Activated CD4-positive, alpha-beta T cell treated with anti-CD3 and anti-CD28 coated beads, Interleukin-2, amount 10 ng/mL, durations not matched to agents 7 days and 5 days (primary cell): Measurements from ENCODE around the gene GRB7. TPM values are rescaled to one million over a fixed set of nuclear protein-coding genes. Genes with fewer than 3 reads are reported as not detected.
A peak's percentile ranks its signal among the peaks of the same experiment; 100 is the strongest.
"Not testable (repeated sequence)": the region's sequence is repeated elsewhere in the genome, so short reads cannot be mapped to it uniquely, and the experiment has no call there.

Experiments used
- CTCF ChIA-PET: fragments of 350-600 bp; sonication (Branson Sonifier 250); formaldehyde crosslinking; loops from one replicate; lab custom pipeline; 2021; ENCODE audit warnings: antibody characterized with exemption; lab: Charles Lee
- POLR2A ChIA-PET: fragments of 350-600 bp; sonication (Branson Sonifier 250); formaldehyde crosslinking; loops from one replicate; lab custom pipeline; 2021; ENCODE audit warnings: antibody characterized with exemption; lab: Charles Lee
- DNase-seq: peaks from one replicate; pipeline ENCODE4 v3.0.0-alpha.2; 2020
- H3K27ac Mint-ChIP-seq: one replicate; pipeline ENCODE4 v1.8.0; 2021; ENCODE audit warnings: mild to moderate bottlenecking, moderate library complexity, mixed read lengths
- H3K27me3 Mint-ChIP-seq: one replicate; pipeline ENCODE4 v1.8.0; 2021; ENCODE audit warnings: mixed read lengths
- H3K36me3 Mint-ChIP-seq: one replicate; pipeline ENCODE4 v1.8.0; 2021; ENCODE audit warnings: low read depth, mixed read lengths
- H3K4me1 Mint-ChIP-seq: one replicate; pipeline ENCODE4 v1.8.0; 2021; ENCODE audit warnings: mixed read lengths
- H3K4me3 Mint-ChIP-seq: one replicate; pipeline ENCODE4 v1.8.0; 2021; ENCODE audit warnings: mild to moderate bottlenecking, moderate library complexity, mixed read lengths
- H3K9me3 Mint-ChIP-seq: one replicate; pipeline ENCODE4 v1.8.0; 2021; ENCODE audit warnings: mixed read lengths
- total RNA-seq, 2 experiments: library from RNA; stranded (reverse); gene quantifications; one replicate each; pipeline ENCODE4 v1.2.3, GENCODE V29; 2021

Gene GRB7
- total RNA-seq, 2 experiments from 2014 or later = 0.69 to 0.81 TPM

- Mint-ChIP-seq H3K4me1 (peaks cover 12% of the 10 kb centered on the region), H3K4me3 (no peak overlapping the region), H3K9me3 (no peaks in the 10 kb centered on the region), H3K36me3 (peaks cover 3% of the 10 kb centered on the region), H3K27ac (no peak overlapping the region), H3K27me3 (peaks cover 42% of the 10 kb centered on the region)
- ChIA-PET POLR2A (interaction anchor here (0.8 kb wide), 1 partner anchor 12 kb away, joined by 4 read pairs; no protein-coding TSS in a partner anchor), CTCF (interaction anchor here (1.4 kb wide), 1 partner anchor 36 kb away, joined by 3 read pairs; the partner anchor contains the start of gene TCAP)
- no peak for DNase-seq
Observed at GRCh38 chr17:39701784-39702422, 35.8 kb upstream of the GRB7 start.

GRCh38 chr17:39702901-39703893 lies 34.5 kb upstream of the GRB7 start:
- H3K4me3 Mint-ChIP-seq = no peak overlapping the region
- H3K36me3 Mint-ChIP-seq = peaks cover 3% of the 10 kb centered on the region
- H3K4me1 Mint-ChIP-seq = peaks cover 24% of the 10 kb centered on the region
- ChIA-PET POLR2A (interaction anchor here (0.5 kb wide), 1 partner anchor 15 kb away, joined by 6 read pairs; the partner anchor contains the start of gene PGAP3), CTCF (interaction anchor here (1.4 kb wide), 1 partner anchor 38 kb away, joined by 3 read pairs; the partner anchor contains the start of gene TCAP)
- DNase-seq = no peak
- peak overlapping the region; percentile 44 for H3K27ac Mint-ChIP-seq
- no peaks in the 10 kb centered on the region for H3K9me3 Mint-ChIP-seq
- H3K27me3 Mint-ChIP-seq = peaks cover 42% of the 10 kb centered on the region

GRCh38 chr17:39703913-39704312 lies 33.8 kb upstream of the GRB7 start:
- ChIA-PET CTCF (interaction anchor here (1.6 kb wide), 1 partner anchor 81 kb away, joined by 4 read pairs; no protein-coding TSS in a partner anchor), POLR2A (no interaction called here)
- peaks cover 40% of the 10 kb centered on the region for H3K27me3 Mint-ChIP-seq
- H3K36me3 Mint-ChIP-seq = peaks cover 2% of the 10 kb centered on the region
- peaks cover 27% of the 10 kb centered on the region for H3K4me1 Mint-ChIP-seq
- no peaks in the 10 kb centered on the region for H3K9me3 Mint-ChIP-seq
- no peak overlapping the region for H3K27ac Mint-ChIP-seq
- no peak for DNase-seq
- H3K4me3 Mint-ChIP-seq = no peak overlapping the region

- CTCF ChIA-PET = interaction anchor here (0.8 to 1.6 kb wide), 4 partner anchors 25 to 83 kb away, joined by 3 to 4 read pairs (median 4); no protein-coding TSS in a partner anchor
- no peak for DNase-seq
- Mint-ChIP-seq H3K27me3 (peaks cover 31% of the 10 kb centered on the region), H3K9me3 (no peaks in the 10 kb centered on the region), H3K4me1 (peaks cover 28% of the 10 kb centered on the region), H3K36me3 (no peaks in the 10 kb centered on the region), H3K4me3 (no peak overlapping the region), H3K27ac (no peak overlapping the region)
- POLR2A ChIA-PET = no interaction called here
Observed at GRCh38 chr17:39704821-39705551, 32.8 kb upstream of the GRB7 start.

GRCh38 chr17:39705786-39706348 lies 31.9 kb upstream of the GRB7 start:
- peaks cover 25% of the 10 kb centered on the region for H3K27me3 Mint-ChIP-seq
- no peak for DNase-seq
- H3K4me1 Mint-ChIP-seq = peaks cover 28% of the 10 kb centered on the region
- H3K9me3 Mint-ChIP-seq = no peaks in the 10 kb centered on the region
- POLR2A ChIA-PET = no interaction called here
- CTCF ChIA-PET = interaction anchor here (1.5 kb wide), 1 partner anchor 75 kb away, joined by 4 read pairs; no protein-coding TSS in a partner anchor
- no peak overlapping the region for H3K4me3 Mint-ChIP-seq
- H3K36me3 Mint-ChIP-seq = no peaks in the 10 kb centered on the region
- no peak overlapping the region for H3K27ac Mint-ChIP-seq

GRCh38 chr17:39706383-39706782 lies 31.4 kb upstream of the GRB7 start:
- H3K27me3 Mint-ChIP-seq = peaks cover 20% of the 10 kb centered on the region
- no peak for DNase-seq
- H3K27ac Mint-ChIP-seq = peak overlapping the region; percentile 64
- no peaks in the 10 kb centered on the region for H3K9me3 Mint-ChIP-seq
- no peaks in the 10 kb centered on the region for H3K36me3 Mint-ChIP-seq
- H3K4me3 Mint-ChIP-seq = no peak overlapping the region
- ChIA-PET POLR2A (no interaction called here), CTCF (no interaction called here)
- peaks cover 28% of the 10 kb centered on the region for H3K4me1 Mint-ChIP-seq

- H3K9me3 Mint-ChIP-seq = no peaks in the 10 kb centered on the region
- peak overlapping the region; percentile 64 for H3K27ac Mint-ChIP-seq
- no peak overlapping the region for H3K4me3 Mint-ChIP-seq
- H3K27me3 Mint-ChIP-seq = peaks cover 14% of the 10 kb centered on the region
- no peaks in the 10 kb centered on the region for H3K36me3 Mint-ChIP-seq
- DNase-seq = peak; percentile 46
- H3K4me1 Mint-ChIP-seq = peaks cover 28% of the 10 kb centered on the region
- CTCF ChIA-PET = interaction anchor here (1.1 kb wide), 1 partner anchor 11 kb away, joined by 4 read pairs; no protein-coding TSS in a partner anchor
- POLR2A ChIA-PET = no interaction called here
Observed at GRCh38 chr17:39706921-39707337, 30.8 kb upstream of the GRB7 start.

GRCh38 chr17:39709319-39709997 lies 28.3 kb upstream of the GRB7 start:
- H3K9me3 Mint-ChIP-seq = no peaks in the 10 kb centered on the region
- H3K4me3 Mint-ChIP-seq = no peak overlapping the region
- no peaks in the 10 kb centered on the region for H3K27me3 Mint-ChIP-seq
- DNase-seq = no peak
- ChIA-PET POLR2A (no interaction called here), CTCF (no interaction called here)
- H3K36me3 Mint-ChIP-seq = no peaks in the 10 kb centered on the region
- peaks cover 27% of the 10 kb centered on the region for H3K4me1 Mint-ChIP-seq
- peak overlapping the region; percentile 70 for H3K27ac Mint-ChIP-seq

GRCh38 chr17:39709998-39710964 lies 27.5 kb upstream of the GRB7 start:
- peaks cover 27% of the 10 kb centered on the region for H3K4me1 Mint-ChIP-seq
- H3K36me3 Mint-ChIP-seq = no peaks in the 10 kb centered on the region
- H3K4me3 Mint-ChIP-seq = no peak overlapping the region
- CTCF ChIA-PET = interaction anchor here (1.2 kb wide), 1 partner anchor 270 kb away, joined by 3 read pairs; the partner anchor contains the start of gene PSMD3
- no peaks in the 10 kb centered on the region for H3K27me3 Mint-ChIP-seq
- DNase-seq = no peak
- POLR2A ChIA-PET = no interaction called here
- H3K27ac Mint-ChIP-seq = peak overlapping the region; percentile 70
- H3K9me3 Mint-ChIP-seq = no peaks in the 10 kb centered on the region

- POLR2A ChIA-PET, H3K4me3 Mint-ChIP-seq, H3K27me3 Mint-ChIP-seq, H3K9me3 Mint-ChIP-seq, DNase-seq, H3K27ac Mint-ChIP-seq, H3K36me3 Mint-ChIP-seq: not testable (repeated sequence)
- CTCF ChIA-PET = interaction anchor here (1.2 kb wide), 1 partner anchor 269 kb away, joined by 3 read pairs; the partner anchor contains the start of gene PSMD3
- peaks cover 27% of the 10 kb centered on the region for H3K4me1 Mint-ChIP-seq
Observed at GRCh38 chr17:39711071-39711470, 26.7 kb upstream of the GRB7 start.

GRCh38 chr17:39711851-39712250 lies 25.9 kb upstream of the GRB7 start:
- no peak overlapping the region for H3K4me3 Mint-ChIP-seq
- peaks cover 22% of the 10 kb centered on the region for H3K4me1 Mint-ChIP-seq
- no peaks in the 10 kb centered on the region for H3K36me3 Mint-ChIP-seq
- no peak for DNase-seq
- no peaks in the 10 kb centered on the region for H3K9me3 Mint-ChIP-seq
- CTCF ChIA-PET = no interaction called here
- POLR2A ChIA-PET = no interaction called here
- H3K27me3 Mint-ChIP-seq = no peaks in the 10 kb centered on the region
- H3K27ac Mint-ChIP-seq = no peak overlapping the region
